Subcutaneous adipose tissue (tissue), 4 donors: ENCODE results near the gene TRIM40. TPM values are rescaled to one million over a fixed set of nuclear protein-coding genes. Genes with fewer than 3 reads are reported as not detected.

Experiments
- CTCF ChIP-seq: fragments of 450-650 bp; IDR thresholded peaks from one replicate; pipeline ENCODE4 v1.5.1; 2016; ENCODE audit warnings: low read depth, mild to moderate bottlenecking, control low read depth, antibody characterized with exemption, moderate library complexity
- total RNA-seq, 4 donors: library from RNA; depleted of rRNA; stranded (reverse); fragments of >200 nt; gene quantifications; one replicate each; pipeline ENCODE4 v1.1.0, GENCODE V29; 2016

TRIM40 gene
- total RNA-seq, 4 donors from 2014 or later: not detected

DNA sequence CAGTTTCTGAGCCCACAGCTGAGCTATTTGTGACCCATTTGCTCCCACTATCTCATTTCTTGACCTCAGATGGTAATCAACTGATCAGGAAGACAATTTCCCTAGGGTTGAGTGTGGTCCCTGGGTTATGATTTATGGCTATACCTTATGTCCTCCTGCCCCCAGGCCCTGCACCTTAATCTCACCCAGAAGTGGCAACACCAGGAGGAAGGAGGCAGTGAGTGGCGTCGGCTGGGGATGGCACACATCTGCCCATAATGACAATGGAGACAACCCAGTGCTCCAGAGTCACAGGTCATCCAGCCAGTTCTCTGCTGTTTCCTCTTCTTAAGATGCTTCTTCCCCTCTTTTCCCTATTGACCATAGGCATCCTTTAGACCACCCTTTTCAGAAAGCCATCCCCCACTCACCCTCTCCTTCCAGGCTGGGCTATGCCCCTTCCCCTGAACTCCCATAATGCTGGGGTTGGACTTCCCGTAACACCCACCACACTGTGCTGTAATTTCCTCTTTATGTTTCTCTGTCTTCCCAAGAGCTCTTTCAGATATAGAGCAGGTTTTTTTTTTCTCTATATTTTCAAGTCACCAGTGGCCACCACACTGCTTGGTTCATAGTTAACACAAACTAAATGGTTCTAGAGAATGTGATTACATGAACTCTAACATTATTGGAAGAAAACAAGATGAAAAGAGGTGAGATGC lies 17.1 kb downstream of the TRIM40 start:
- TF ChIP-seq CTCF: no peak

DNA sequence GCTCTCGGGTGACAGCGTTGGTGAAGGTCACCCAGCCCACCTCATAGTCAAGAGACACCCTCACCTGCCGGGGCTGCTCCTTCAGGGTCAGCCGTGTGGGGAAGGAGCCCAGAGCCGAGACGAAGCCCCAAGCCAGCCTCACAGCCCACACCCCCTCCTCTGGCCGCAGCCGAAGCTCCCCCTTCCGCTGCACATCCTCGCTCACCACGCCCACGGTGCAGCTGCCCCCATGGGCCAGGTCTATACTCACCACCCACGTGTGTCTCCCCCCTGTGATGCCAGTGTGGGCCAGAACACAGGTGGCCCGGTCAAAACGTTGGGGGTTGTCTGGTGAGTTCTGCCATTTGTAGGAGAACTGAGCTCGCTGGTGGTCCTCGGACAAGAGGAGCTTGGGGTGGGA lies 18.1 kb downstream of the TRIM40 start:
- TF ChIP-seq CTCF: no peak

DNA sequence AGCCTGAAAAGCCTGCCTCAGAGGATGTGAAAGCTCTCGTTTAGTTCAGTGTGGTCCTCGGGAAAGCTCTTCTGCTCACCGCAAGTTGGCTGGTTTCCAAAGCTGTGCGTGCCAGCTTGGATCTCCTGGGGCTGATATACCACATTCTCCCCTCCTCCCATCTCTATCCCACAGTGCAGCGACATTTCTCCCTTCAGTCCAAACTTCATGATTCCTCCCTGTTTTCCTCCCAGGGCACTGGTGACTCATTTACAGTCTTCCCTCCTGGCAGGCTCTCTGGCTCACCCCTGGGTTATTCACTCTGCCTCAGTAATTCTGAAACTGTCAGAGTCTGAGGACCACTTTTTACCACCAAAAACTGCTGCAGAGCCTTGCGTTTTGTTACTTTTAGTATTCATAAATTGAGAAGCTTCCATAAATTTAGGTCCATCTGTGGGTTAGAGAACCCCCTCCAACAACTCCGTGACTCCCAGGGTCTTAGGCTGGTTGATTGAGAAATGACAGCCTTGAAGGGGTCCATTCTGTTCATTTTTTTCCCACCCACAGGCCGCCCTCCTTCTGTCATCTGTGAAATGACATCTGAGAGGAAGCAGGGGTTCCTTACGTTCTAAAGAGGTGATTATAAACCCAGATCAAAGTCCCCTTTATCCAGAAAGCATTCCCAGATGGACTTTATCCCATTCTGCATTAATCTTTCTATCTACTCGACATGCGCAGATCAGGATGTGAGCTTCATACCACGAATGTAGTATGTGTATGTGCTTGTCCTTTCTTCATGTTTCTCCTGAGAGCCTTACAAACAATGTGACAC lies 19.0 kb downstream of the TRIM40 start:
- no peak for TF ChIP-seq CTCF

DNA sequence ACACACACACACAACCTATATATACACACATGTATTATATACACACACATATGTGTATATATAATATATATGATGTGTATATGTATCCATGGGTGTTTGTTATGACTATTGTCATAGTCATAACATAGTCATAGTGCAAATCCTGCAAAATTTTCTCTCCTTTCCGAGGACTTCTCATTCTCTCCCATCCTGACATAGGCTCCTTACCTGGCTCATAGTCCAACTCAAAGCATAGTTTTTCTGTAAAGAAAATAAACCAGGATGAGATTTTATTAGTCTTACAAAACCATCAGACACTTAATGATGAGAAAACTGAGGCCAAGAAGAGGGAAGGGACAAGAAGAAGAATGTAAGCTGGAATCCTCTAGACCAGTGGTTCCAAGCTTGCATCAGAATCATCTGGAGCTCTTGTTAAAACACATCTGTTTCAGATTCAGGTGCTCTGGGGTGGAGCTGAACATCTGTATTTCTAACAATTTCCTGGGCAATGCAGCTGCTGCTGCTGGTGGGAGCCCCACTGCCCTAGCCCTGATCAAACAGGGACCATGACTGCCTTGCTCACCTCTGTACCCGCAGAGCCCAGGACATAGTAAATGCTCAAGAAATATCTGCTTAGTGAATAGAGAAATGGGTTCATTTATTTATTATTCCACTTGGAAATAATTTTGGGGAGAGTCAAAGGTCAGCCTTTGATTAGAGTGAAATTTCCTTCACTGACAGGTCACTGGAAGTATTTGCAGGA lies 19.8 kb downstream of the TRIM40 start:
- TF ChIP-seq CTCF: no peak

GRCh38 chr6:30156262-30156599 lies 20.3 kb downstream of the TRIM40 start:
- TF ChIP-seq CTCF: no peak

GRCh38 chr6:30156774-30157173 lies 20.8 kb downstream of the TRIM40 start:
- TF ChIP-seq CTCF: no peak

DNA sequence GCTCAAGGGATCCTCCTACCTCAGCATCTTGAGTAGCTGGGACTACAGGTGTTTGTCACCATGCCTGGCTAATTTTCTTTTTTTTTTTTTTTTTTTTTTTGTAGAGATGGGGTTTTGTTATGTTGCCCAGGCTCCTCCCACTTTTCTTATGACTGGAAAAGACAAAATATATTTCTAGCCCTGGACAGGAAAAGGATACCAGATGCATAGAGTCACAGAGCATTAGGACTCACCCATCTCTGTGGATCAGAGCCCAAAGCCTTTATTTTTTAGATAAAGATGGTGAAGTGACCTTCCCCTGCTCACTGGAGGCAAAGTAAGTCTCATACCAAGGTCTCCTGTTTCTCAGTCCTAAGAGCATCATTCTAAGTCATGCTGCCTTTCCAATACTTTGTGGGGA lies 21.6 kb downstream of the TRIM40 start:
- no peak for TF ChIP-seq CTCF
